Activated CD4-positive, alpha-beta T cell treated with anti-CD3 and anti-CD28 coated beads, Interleukin-2, amount 50 U/mL, for 24 hours (primary cell): ENCODE results near the gene PLA2G3.
"Not testable (repeated sequence)": the region's sequence is repeated elsewhere in the genome, so short reads cannot be mapped to it uniquely, and the experiment has no call there.

Source experiments
- DNase-seq, 2 donors: peaks; one replicate each; pipeline ENCODE4 v3.0.0-alpha.2; 2020; ENCODE audit warnings: low read depth in 1 of 2, low spot score in 1 of 2

The PLA2G3 gene

GRCh38 chr22:31124290-31124689 is 16.0 kb downstream of the PLA2G3 start:
- DNase-seq, result no peak

- DNase-seq, result no peak
Observed at GRCh38 chr22:31123292-31123602, 17.1 kb downstream of the PLA2G3 start.

- no peak for DNase-seq
Observed at GRCh38 chr22:31122532-31123291, 17.6 kb downstream of the PLA2G3 start, which contains the start of gene INPP5J. INPP5J (plus strand) TSS chr22:31122966; CDS start chr22:31123015, 49 bp downstream.

- no peak for DNase-seq
Observed at GRCh38 chr22:31122196-31122531, 18.1 kb downstream of the PLA2G3 start.

- no peak for DNase-seq
Observed at GRCh38 chr22:31121403-31121802, 18.9 kb downstream of the PLA2G3 start.

- no peak for DNase-seq
Observed at GRCh38 chr22:31120642-31121041, 19.7 kb downstream of the PLA2G3 start.

GRCh38 chr22:31120230-31120629 is 20.1 kb downstream of the PLA2G3 start:
- DNase-seq, result no peak

GRCh38 chr22:31119026-31119717 is 21.1 kb downstream of the PLA2G3 start:
- DNase-seq, result no peak

GRCh38 chr22:31118046-31118820 is 22.1 kb downstream of the PLA2G3 start:
- DNase-seq, result no peak

GRCh38 chr22:31112547-31113091 is 27.7 kb downstream of the PLA2G3 start:
- not testable (repeated sequence) for DNase-seq

GRCh38 chr22:31107894-31108218 is 32.5 kb downstream of the PLA2G3 start:
- DNase-seq, result no peak

- peak; percentile 70 to 74 for DNase-seq
Observed at GRCh38 chr22:31107178-31107893, 33.0 kb downstream of the PLA2G3 start, which contains the start of gene SELENOM. SELENOM (minus strand) TSS chr22:31107568; CDS start chr22:31107505, 63 bp downstream.

GRCh38 chr22:31106731-31107177 is 33.6 kb downstream of the PLA2G3 start:
- no peak for DNase-seq

- no peak for DNase-seq
Observed at GRCh38 chr22:31106001-31106571, 34.2 kb downstream of the PLA2G3 start.

GRCh38 chr22:31105282-31105929 is 34.9 kb downstream of the PLA2G3 start:
- no peak for DNase-seq

GRCh38 chr22:31104869-31105268 is 35.4 kb downstream of the PLA2G3 start:
- DNase-seq, result no peak

- DNase-seq, result no peak
Observed at GRCh38 chr22:31103899-31104694, 36.2 kb downstream of the PLA2G3 start.

- DNase-seq, result no peak
Observed at GRCh38 chr22:31103111-31103510, 37.2 kb downstream of the PLA2G3 start.

GRCh38 chr22:31102441-31103081 is 37.7 kb downstream of the PLA2G3 start:
- no peak for DNase-seq
